Panc1 (cell line): ENCODE data around the gene MPRIP. TPM values are rescaled to one million over a fixed set of nuclear protein-coding genes. Genes with fewer than 3 reads are reported as not detected.

ENCODE experiments used
- ATAC-seq: fragments of 200-7000 bp; cut with Tn5 transposase; 2 replicates; pipeline ENCODE4 v1.9.1; 2020; ENCODE audit warnings: mild to moderate bottlenecking, moderate library complexity
- BruUV-seq: library from RNA; stranded (reverse); fragments of 400-500 nt; replicated peaks from 2 replicates; lab custom pipeline; 2021; lab: Mats Ljungman, UMichigan
- CTCF ChIA-PET: fragments of 300-600 bp; sonication (Branson Sonifier 250); formaldehyde crosslinking; loops from one replicate; lab custom pipeline; 2022; ENCODE audit warnings: antibody characterized with exemption; lab: Charles Lee
- POLR2A ChIA-PET: fragments of 300-600 bp; sonication (Branson Sonifier 250); formaldehyde crosslinking; loops from one replicate; lab custom pipeline; 2022; ENCODE audit warnings: antibody characterized with exemption; lab: Charles Lee
- DNase-seq: peaks from one replicate; pipeline ENCODE4 v3.0.0-alpha.2; 2010; ENCODE audit warnings: low read depth, low spot score
- H3K27ac ChIP-seq: 2 replicates; pipeline ENCODE4 v1.5.1; 2011; ENCODE audit warnings: mild to moderate bottlenecking, low read length, inconsistent platforms
- H3K27me3 ChIP-seq: fragments of 200-500 bp; sonication (Bioruptor generic); 2 replicates; pipeline ENCODE4 v1.6.0; 2014; ENCODE audit warnings: low read length, inconsistent platforms; ENCODE audit not compliant: control insufficient read depth, insufficient read depth
- H3K36me3 ChIP-seq: fragments of 200-500 bp; sonication (Bioruptor generic); 2 replicates; pipeline ENCODE4 v1.5.1; 2014; ENCODE audit warnings: inconsistent platforms, mild to moderate bottlenecking, low read length, moderate library complexity; ENCODE audit not compliant: control insufficient read depth, insufficient read depth
- H3K4me1 ChIP-seq: 2 replicates; pipeline ENCODE4 v1.5.1; 2011; ENCODE audit warnings: inconsistent platforms, mild to moderate bottlenecking, low read length, moderate library complexity; ENCODE audit not compliant: control insufficient read depth, insufficient read depth
- H3K4me3 ChIP-seq, 2 experiments: 2 replicates each; pipeline ENCODE4 v1.5.1; 2011 to 2012; ENCODE audit warnings: low read depth in 2 of 2, low read length in 2 of 2, mild to moderate bottlenecking in 2 of 2, inconsistent platforms in 1 of 2, moderate library complexity in 1 of 2
- H3K9me3 ChIP-seq: fragments of 200-500 bp; sonication (Bioruptor generic); 2 replicates; pipeline ENCODE4 v1.5.1; 2014; ENCODE audit warnings: low read depth, mild to moderate bottlenecking, inconsistent platforms, low read length, moderate library complexity; ENCODE audit not compliant: control insufficient read depth, insufficient read depth
- CTCF ChIP-seq: fragments of 450-650 bp; IDR thresholded peaks from 2 replicates; pipeline ENCODE4 v1.5.1; 2017; ENCODE audit warnings: mild to moderate bottlenecking
- POLR2AphosphoS5 ChIP-seq: IDR thresholded peaks from 2 replicates; pipeline ENCODE4 v1.6.1; 2012; ENCODE audit warnings: mild to moderate bottlenecking, low read depth, low read length, moderate library complexity
- REST ChIP-seq, 2 experiments: IDR thresholded peaks; 2 replicates each; pipeline ENCODE4 v1.6.1; 2011 to 2012; ENCODE audit warnings: low read depth in 2 of 2, control low read depth in 1 of 2, low read length in 1 of 2, mild to moderate bottlenecking in 1 of 2, moderate library complexity in 1 of 2; ENCODE audit not compliant: insufficient read depth in 1 of 2
- SIN3A ChIP-seq: IDR thresholded peaks from 2 replicates; pipeline ENCODE4 v1.6.1; 2012; ENCODE audit warnings: low read depth, mild to moderate bottlenecking, low read length, moderate library complexity, borderline replicate concordance; ENCODE audit not compliant: insufficient read depth
- TCF7L2 ChIP-seq: IDR thresholded peaks from 2 replicates; pipeline ENCODE4 v1.6.1; 2011; ENCODE audit warnings: mild to moderate bottlenecking, low read depth, low read length, inconsistent platforms
- in situ Hi-C: cut with HindIII; loops from 2 replicates; pipeline ENCODE4 v1.10.0; 2016; ENCODE audit warnings: low sequenced_read_pairs, low pct_unique_long_range_greater_than_20kb
- intact Hi-C: fragments of 100-400 bp; cut with micrococcal nuclease; formaldehyde crosslinking; loops from one replicate; pipeline ENCODE4 v1.10.0; 2022; ENCODE audit not compliant: unreplicated experiment
- total RNA-seq: library from RNA; stranded (reverse); gene quantifications from one replicate; pipeline ENCODE4 v1.2.1, GENCODE V29; 2021; ENCODE audit not compliant: unreplicated experiment

Gene MPRIP
- total RNA-seq, 1 experiment from 2014 or later = 155 TPM

GRCh38 chr17:17033466-17033865 lies 8.8 kb upstream of the MPRIP start:
- H3K4me1 ChIP-seq = peaks cover 10% of the 10 kb centered on the region
- H3K9me3 ChIP-seq = no peaks in the 10 kb centered on the region
- in situ Hi-C loops (no loop called here), intact Hi-C loops (no loop called here)
- no peak for ATAC-seq
- ChIA-PET CTCF (no interaction called here), POLR2A (no interaction called here)
- DNase-seq = no peak
- BruUV-seq = no TSS peak
- TF ChIP-seq SIN3A (no peak), POLR2AphosphoS5 (no peak), CTCF (no peak), TCF7L2 (no peak), REST (IDR thresholded peaks at IDR 0.05; ENCODE audit: insufficient read depth in 1 of 2, low read depth in 2 of 2, low read length in 1 of 2) (no peak)
- H3K36me3 ChIP-seq = no peaks in the 10 kb centered on the region
- H3K27me3 ChIP-seq = no peaks in the 10 kb centered on the region
- H3K4me3 ChIP-seq = no peak overlapping the region
- H3K27ac ChIP-seq = no peak overlapping the region

- ChIA-PET POLR2A (interaction anchor here (0.6 kb wide), 1 partner anchor 1262 kb away, joined by 4 read pairs; no protein-coding TSS in a partner anchor), CTCF (no interaction called here)
- Histone ChIP-seq H3K9me3 (no peaks in the 10 kb centered on the region), H3K36me3 (no peaks in the 10 kb centered on the region), H3K4me1 (peaks cover 10% of the 10 kb centered on the region), H3K4me3 (no peak overlapping the region), H3K27me3 (no peaks in the 10 kb centered on the region), H3K27ac (no peak overlapping the region)
- intact Hi-C loops (no loop called here), in situ Hi-C loops (no loop called here)
- ATAC-seq = no peak
- no TSS peak for BruUV-seq
- TF ChIP-seq POLR2AphosphoS5 = no peak
- no peak for TF ChIP-seq CTCF
- no peak for TF ChIP-seq TCF7L2
- no peak for TF ChIP-seq REST (IDR thresholded peaks at IDR 0.05; ENCODE audit: insufficient read depth in 1 of 2, low read depth in 2 of 2, low read length in 1 of 2)
- TF ChIP-seq SIN3A = no peak
- no peak for DNase-seq
Measured at GRCh38 chr17:17034026-17034425, 8.2 kb upstream of the MPRIP start.
